ENCODE measurements around the gene SETD5.

DNA sequence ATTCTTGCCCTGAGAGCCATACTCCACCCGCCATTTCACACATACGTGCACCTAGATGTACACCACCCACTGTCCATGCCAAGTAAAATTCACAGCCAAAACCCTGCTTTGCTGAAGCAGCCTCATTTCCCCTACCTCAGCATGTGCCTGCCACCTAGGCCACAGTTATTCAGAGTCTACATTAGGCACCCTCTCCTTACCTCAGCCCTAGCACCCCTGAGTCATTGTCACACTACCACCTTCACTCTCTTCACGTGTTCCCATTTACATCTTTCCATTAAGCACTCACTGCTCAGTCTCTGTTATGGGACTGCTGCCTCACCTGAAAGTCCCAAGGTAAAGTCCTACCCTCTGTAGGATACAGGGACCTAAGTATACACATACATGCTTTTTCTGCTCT lies 70.0 kb downstream of the SETD5 start:
- TF ChIP-seq, protein P1, sequence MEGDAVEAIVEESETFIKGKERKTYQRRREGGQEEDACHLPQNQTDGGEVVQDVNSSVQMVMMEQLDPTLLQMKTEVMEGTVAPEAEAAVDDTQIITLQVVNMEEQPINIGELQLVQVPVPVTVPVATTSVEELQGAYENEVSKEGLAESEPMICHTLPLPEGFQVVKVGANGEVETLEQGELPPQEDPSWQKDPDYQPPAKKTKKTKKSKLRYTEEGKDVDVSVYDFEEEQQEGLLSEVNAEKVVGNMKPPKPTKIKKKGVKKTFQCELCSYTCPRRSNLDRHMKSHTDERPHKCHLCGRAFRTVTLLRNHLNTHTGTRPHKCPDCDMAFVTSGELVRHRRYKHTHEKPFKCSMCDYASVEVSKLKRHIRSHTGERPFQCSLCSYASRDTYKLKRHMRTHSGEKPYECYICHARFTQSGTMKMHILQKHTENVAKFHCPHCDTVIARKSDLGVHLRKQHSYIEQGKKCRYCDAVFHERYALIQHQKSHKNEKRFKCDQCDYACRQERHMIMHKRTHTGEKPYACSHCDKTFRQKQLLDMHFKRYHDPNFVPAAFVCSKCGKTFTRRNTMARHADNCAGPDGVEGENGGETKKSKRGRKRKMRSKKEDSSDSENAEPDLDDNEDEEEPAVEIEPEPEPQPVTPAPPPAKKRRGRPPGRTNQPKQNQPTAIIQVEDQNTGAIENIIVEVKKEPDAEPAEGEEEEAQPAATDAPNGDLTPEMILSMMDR (conservative IDR thresholded peaks at IDR 0.05; ENCODE audit: low read length), result no peak
- TF ChIP-seq EZH2phosphoT487 (IDR thresholded peaks at IDR 0.05; ENCODE audit: borderline replicate concordance, low read depth, low read length), result no peak

Data from OCI-LY7 (cell line).